Endodermal cell (in vitro differentiated cells): ENCODE results near the gene CUX1. TPM values are rescaled to one million over a fixed set of nuclear protein-coding genes. Genes with fewer than 3 reads are reported as not detected.
A peak's percentile ranks its signal among the peaks of the same experiment; 100 is the strongest.
"Not testable (repeated sequence)": the region's sequence is repeated elsewhere in the genome, so short reads cannot be mapped to it uniquely, and the experiment has no call there.

Source experiments
- DNase-seq: peaks from one replicate; pipeline ENCODE4 v3.0.0-alpha.2; 2017
- H3K27ac ChIP-seq: 2 replicates; pipeline ENCODE4 v1.5.1; 2013; ENCODE audit warnings: mild to moderate bottlenecking, low read depth, low read length, moderate library complexity
- H3K27me3 ChIP-seq: 2 replicates; pipeline ENCODE4 v1.6.1; 2013; ENCODE audit warnings: mild to moderate bottlenecking, low read length, moderate library complexity; ENCODE audit not compliant: insufficient read depth, control insufficient read depth, poor library complexity, severe bottlenecking
- H3K36me3 ChIP-seq: 2 replicates; pipeline ENCODE4 v1.7.0; 2013; ENCODE audit warnings: mild to moderate bottlenecking, low read length, moderate library complexity; ENCODE audit not compliant: control insufficient read depth, insufficient read depth
- H3K4me1 ChIP-seq: one replicate; pipeline ENCODE4 v1.7.0; 2013; ENCODE audit warnings: low read length; ENCODE audit not compliant: control insufficient read depth, insufficient read depth
- H3K4me3 ChIP-seq: 2 replicates; pipeline ENCODE4 v1.5.1; 2013; ENCODE audit warnings: mild to moderate bottlenecking, low read length, moderate library complexity
- H3K9ac ChIP-seq: 2 replicates; pipeline ENCODE4 v1.6.1; 2013; ENCODE audit warnings: mild to moderate bottlenecking, low read length, moderate library complexity; ENCODE audit not compliant: poor library complexity, severe bottlenecking; ENCODE audit errors: extremely low read depth
- H3K9me3 ChIP-seq: 2 replicates; pipeline ENCODE4 v1.6.1; 2013; ENCODE audit warnings: mild to moderate bottlenecking, low read length, moderate library complexity; ENCODE audit not compliant: control insufficient read depth
- H3K27ac Mint-ChIP-seq: 2 replicates; pipeline ENCODE4 v1.8.0; 2020; ENCODE audit warnings: mixed read lengths
- H3K27me3 Mint-ChIP-seq: 2 replicates; pipeline ENCODE4 v1.8.0; 2021; ENCODE audit warnings: mild to moderate bottlenecking, mixed read lengths; ENCODE audit not compliant: insufficient read depth
- H3K36me3 Mint-ChIP-seq: 2 replicates; pipeline ENCODE4 v1.8.0; 2020; ENCODE audit warnings: low read depth, mixed read lengths
- H3K4me1 Mint-ChIP-seq: 2 replicates; pipeline ENCODE4 v1.8.0; 2020; ENCODE audit warnings: mixed read lengths
- H3K4me3 Mint-ChIP-seq: 2 replicates; pipeline ENCODE4 v1.8.0; 2020; ENCODE audit warnings: mild to moderate bottlenecking, moderate library complexity, mixed read lengths
- H3K9me3 Mint-ChIP-seq: 2 replicates; pipeline ENCODE4 v1.8.0; 2020; ENCODE audit warnings: mild to moderate bottlenecking, mixed read lengths
- WGBS, 2 experiments: methylation state at CpG; one replicate each; pipeline versions ENCODE4 v1.1.5 to v1.1.7; 2013; ENCODE audit warnings: missing lambda C conversion rate in 2 of 2, mixed read lengths in 1 of 2; ENCODE audit not compliant: insufficient coverage in 1 of 2, insufficient read length in 1 of 2; 5-methylcytosine and 5-hydroxymethylcytosine counted together
- total RNA-seq, 2 donors: library from RNA; stranded (reverse); fragmentation: NEBNext Ultra II Directional in 1 of 2; extraction: Animal tissue kit (Norgen Biotek cat#: 25700) in 1 of 2; gene quantifications; 2 replicates in 1 of 2; 3 replicates in 1 of 2; pipeline ENCODE4 v1.2.1, GENCODE V29; 2021
- TF ChIP-seq, protein P1 (sequence below): fragments of 200-600 bp; sonication (generic); conservative IDR thresholded peaks from 2 replicates; pipeline ENCODE4 v1.5.0; 2021; ENCODE audit warnings: antibody characterized with exemption, mild to moderate bottlenecking

CUX1 gene
- total RNA-seq, 2 donors from 2014 or later = 85.1 to 108 TPM

DNA sequence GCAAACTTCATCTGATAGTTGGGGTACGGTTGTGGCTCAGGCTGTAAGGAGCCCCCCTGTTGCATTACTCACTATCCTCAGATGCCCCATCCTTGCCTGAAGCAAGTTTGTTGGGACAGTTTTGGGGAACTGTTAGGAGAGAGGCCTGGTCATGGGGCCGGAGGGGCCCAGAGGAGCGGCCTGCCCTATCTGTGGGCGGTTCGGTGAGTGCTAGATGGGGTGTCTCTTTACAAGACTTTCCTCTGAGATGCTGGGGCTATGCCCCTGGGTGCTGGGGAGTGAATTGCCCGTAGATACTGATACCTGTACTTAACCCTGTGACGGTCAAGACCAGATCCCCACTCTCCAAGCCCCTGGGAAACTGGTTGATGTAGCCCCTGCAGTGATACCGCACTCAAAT, 12.4 kb downstream of the CUX1 start:
- no peak overlapping the region for H3K9ac ChIP-seq
- Mint-ChIP-seq H3K27me3 (no peaks in the 10 kb centered on the region), H3K4me3 (no peak overlapping the region), H3K4me1 (peaks cover 16% of the 10 kb centered on the region), H3K36me3 (peaks cover 34% of the 10 kb centered on the region), H3K27ac (peak overlapping the region; percentile 61), H3K9me3 (no peaks in the 10 kb centered on the region)
- no peaks in the 10 kb centered on the region for H3K9me3 ChIP-seq
- H3K36me3 ChIP-seq = peaks cover 9% of the 10 kb centered on the region
- 98% methylated on average over 6 to 8 of the region's 8 CpGs for WGBS, 2 experiments
- TF ChIP-seq, protein P1, sequence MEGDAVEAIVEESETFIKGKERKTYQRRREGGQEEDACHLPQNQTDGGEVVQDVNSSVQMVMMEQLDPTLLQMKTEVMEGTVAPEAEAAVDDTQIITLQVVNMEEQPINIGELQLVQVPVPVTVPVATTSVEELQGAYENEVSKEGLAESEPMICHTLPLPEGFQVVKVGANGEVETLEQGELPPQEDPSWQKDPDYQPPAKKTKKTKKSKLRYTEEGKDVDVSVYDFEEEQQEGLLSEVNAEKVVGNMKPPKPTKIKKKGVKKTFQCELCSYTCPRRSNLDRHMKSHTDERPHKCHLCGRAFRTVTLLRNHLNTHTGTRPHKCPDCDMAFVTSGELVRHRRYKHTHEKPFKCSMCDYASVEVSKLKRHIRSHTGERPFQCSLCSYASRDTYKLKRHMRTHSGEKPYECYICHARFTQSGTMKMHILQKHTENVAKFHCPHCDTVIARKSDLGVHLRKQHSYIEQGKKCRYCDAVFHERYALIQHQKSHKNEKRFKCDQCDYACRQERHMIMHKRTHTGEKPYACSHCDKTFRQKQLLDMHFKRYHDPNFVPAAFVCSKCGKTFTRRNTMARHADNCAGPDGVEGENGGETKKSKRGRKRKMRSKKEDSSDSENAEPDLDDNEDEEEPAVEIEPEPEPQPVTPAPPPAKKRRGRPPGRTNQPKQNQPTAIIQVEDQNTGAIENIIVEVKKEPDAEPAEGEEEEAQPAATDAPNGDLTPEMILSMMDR = no peak
- no peak overlapping the region for H3K27ac ChIP-seq
- H3K4me3 ChIP-seq = no peak overlapping the region
- H3K27me3 ChIP-seq = no peaks in the 10 kb centered on the region
- H3K4me1 ChIP-seq = no peaks in the 10 kb centered on the region
- DNase-seq = no peak

DNA sequence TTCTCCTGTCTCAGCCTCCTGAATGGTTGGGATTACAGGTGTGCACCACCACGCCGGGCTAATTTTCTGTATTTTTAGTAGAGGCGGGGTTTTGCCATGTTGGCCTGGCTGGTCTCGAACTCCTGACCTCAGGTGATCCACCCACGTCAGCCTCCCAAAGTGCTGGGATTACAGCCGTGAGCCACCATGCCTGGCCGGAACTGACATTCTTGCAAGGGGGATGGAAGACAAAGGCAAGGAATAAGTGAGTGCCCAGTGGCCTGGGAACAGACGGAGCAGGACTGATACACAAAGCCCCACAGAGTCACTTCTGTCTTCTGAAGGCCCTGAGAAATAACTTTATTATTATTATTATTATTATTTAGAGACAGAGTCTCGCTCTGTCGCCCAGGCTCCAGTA, 14.0 kb downstream of the CUX1 start:
- H3K4me1 Mint-ChIP-seq, H3K27ac ChIP-seq, H3K4me3 ChIP-seq, H3K27ac Mint-ChIP-seq, H3K9me3 ChIP-seq, H3K4me1 ChIP-seq, H3K9ac ChIP-seq, DNase-seq, H3K27me3 ChIP-seq, H3K27me3 Mint-ChIP-seq, H3K4me3 Mint-ChIP-seq, H3K9me3 Mint-ChIP-seq: not testable (repeated sequence)
- peaks cover 12% of the 10 kb centered on the region for H3K36me3 ChIP-seq
- peaks cover 40% of the 10 kb centered on the region for H3K36me3 Mint-ChIP-seq
- WGBS, 2 experiments = 88 to 93% methylated on average over 7 to 10 of the region's 10 CpGs

DNA sequence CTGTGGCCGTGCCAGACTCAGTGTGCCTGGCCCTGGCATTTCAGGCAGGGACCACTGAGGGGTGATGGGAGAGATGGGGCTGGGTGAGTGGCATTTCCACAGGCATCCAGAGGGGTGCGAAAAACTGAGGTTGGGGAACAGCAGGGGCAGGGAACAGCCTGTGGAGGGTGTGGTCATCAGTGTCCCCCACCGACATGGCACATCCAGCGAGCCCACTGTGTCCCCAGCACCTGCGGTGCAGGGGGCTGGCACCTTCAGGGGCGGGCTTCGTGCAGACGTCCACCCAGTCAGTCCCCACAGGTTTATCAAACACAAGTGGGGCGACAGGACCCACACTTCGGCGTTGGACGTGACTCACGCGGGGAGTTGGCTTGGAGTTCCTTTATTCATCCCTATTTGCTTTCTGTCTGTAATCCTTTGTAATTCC, 14.8 kb downstream of the CUX1 start:
- 92 to 98% methylated on average over 6 to 14 of the region's 14 CpGs for WGBS, 2 experiments
- no peak overlapping the region for H3K27ac Mint-ChIP-seq

More for the DNA sequence above, 14.8 kb downstream of the CUX1 start:
- Histone ChIP-seq H3K27ac (no peak overlapping the region), H3K4me1 (no peaks in the 10 kb centered on the region), H3K27me3 (no peaks in the 10 kb centered on the region), H3K9ac (no peak overlapping the region), H3K9me3 (no peaks in the 10 kb centered on the region), H3K36me3 (peaks cover 12% of the 10 kb centered on the region), H3K4me3 (no peak overlapping the region)
- TF ChIP-seq, protein P1 = no peak
- Mint-ChIP-seq H3K36me3 (peaks cover 40% of the 10 kb centered on the region), H3K4me3 (no peak overlapping the region), H3K9me3 (no peaks in the 10 kb centered on the region), H3K27me3 (no peaks in the 10 kb centered on the region), H3K4me1 (no peaks in the 10 kb centered on the region)
- no peak for DNase-seq
